IPS-NIHi7 (cell line): ENCODE measurements around the gene MAMDC4.
"Not testable (repeated sequence)": the region's sequence is repeated elsewhere in the genome, so short reads cannot be mapped to it uniquely, and the experiment has no call there.

ENCODE experiments used
- DNase-seq: peaks from one replicate; pipeline ENCODE4 v3.0.0; 2012; ENCODE audit warnings: mixed read lengths; ENCODE audit errors: extremely low spot score

Gene MAMDC4

DNA sequence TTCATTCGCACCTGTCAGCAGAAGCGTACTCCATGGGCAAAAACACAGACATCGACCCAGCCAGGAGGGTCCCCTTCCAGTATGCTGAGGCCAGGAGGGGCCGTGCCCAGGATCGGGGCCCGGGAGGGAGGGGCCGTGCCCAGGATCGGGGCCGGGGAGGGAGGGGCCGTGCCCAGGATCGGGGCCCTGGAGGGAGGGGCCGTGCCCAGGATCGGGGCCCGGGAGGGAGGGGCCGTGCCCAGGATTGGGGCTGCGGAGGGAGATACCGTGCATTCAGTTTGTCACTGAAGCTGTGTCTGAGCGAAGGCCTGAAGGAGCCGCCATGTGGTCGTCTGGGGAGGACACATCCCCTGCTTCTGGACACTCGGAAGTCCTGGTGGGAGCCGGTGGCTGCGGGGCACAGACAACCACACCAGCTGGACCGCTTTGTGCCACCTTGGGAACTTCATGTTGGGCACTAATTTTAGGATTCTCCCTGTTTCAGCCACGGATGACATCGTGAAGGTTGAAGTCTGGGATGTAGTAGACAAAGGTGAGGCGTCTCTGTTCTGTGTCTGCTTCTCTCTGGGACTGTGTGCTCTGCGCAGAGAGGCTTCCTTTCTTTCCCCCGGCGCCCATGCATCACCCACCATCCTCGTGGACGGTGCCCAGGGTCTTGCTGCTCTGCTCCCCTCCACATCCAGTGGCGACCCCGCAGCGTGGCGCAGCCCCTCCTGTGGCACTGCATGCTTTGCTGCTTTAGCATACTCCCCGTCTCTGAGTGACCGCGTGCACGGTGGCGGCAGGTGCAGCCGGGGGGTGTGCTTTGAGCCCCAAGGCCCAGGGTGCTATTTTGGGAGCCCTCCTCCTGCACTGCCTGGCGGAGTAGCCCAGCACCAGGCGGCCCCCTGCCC is 26.6 kb upstream of the MAMDC4 start:
- DNase-seq, result no peak

DNA sequence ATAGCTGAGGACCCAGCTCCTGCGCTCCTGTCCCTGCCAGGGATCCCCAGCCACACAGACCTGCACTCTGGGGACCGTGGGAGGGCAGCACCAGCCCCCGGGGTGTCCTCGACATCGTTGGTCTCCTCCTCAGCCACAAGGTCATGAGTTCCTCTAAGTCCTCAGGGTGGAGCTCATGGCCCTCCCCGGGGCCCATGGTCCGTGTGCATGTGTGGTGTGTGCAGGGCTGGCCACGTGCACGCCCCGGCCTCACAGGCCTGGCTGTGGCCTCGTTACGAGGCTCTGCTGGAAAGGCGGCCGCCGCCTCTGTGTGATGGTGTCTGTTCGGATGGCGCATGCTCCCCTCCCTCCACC is 26.0 kb upstream of the MAMDC4 start:
- no peak for DNase-seq

DNA sequence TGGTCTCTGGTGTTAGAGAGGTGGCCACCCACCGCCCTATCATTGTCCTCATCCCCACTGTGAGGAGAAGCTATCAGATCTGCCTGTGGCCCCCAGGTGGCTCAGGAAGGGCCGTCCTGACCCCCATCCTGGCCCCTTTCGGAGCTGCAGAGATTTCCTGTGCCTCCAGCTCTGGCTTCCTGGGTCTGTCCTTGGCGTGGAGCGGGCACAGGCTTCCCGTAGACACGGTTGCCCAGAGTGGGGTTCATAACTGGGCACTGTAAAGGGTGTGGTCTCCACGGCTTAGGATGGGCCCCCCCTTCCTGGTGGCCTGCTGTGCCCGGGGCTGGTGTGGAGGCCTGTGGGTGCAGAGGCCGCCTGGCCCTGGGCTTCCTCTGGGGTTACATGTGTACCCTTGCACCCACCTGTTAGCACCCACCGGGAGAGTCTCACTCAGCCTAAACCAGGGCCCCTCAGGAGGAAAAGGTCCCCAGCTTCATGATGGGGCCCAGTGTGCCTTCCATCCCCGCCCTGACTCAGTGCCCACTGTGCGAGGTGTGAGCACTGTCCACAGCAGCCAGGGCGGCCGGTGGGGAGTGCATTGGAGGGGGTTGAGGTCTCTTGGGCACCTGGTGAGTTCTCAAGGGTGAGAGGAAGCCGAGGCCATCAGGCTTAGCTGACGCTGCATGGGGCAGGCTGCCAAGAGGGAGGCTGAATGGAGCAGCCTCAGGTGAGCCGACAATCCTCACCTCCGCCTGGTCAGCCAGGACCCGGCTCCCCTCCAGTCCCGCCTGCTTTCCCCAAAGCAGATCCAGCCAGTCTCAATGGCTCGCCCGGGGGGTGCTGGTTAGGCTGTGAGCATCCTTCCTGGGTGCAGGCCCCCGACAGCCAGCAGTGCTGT is 25.2 kb upstream of the MAMDC4 start:
- no peak for DNase-seq

- no peak for DNase-seq
Measured at GRCh38 chr9:136827794-136828473, 24.2 kb upstream of the MAMDC4 start.

DNA sequence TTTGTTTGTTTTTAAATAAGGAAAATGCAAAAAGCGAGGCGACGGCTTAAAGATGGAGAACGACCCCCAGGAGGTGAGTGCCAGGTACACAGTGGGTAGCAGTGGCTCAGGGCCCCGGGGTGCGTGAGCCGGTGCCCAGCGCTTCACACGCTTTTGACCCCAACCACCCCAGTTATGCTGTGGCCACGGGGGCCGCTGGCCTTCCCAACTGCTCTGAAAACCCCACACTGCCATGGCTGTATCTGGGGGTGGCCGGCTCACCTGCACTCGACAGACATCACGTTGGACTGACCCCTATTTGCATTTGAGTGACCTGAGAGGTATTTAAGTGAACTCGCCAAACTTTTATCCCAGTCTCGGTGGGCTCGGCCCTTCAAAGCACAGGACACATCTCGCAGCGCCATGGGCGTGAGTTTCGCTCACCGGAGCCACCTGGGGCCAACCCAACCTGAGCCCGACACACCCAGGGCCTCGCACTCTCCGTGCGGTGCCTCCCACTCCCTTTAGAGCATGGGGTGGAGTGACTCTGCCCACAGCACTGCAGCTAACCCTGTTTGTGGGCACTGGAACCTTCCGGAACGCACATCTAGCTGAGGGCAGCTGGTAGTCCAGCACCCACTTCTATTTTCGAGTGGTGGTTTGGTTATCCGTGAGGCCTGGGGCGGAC is 23.5 kb upstream of the MAMDC4 start:
- no peak for DNase-seq

- no peak for DNase-seq
Measured at GRCh38 chr9:136829412-136829811, 22.7 kb upstream of the MAMDC4 start.

DNA sequence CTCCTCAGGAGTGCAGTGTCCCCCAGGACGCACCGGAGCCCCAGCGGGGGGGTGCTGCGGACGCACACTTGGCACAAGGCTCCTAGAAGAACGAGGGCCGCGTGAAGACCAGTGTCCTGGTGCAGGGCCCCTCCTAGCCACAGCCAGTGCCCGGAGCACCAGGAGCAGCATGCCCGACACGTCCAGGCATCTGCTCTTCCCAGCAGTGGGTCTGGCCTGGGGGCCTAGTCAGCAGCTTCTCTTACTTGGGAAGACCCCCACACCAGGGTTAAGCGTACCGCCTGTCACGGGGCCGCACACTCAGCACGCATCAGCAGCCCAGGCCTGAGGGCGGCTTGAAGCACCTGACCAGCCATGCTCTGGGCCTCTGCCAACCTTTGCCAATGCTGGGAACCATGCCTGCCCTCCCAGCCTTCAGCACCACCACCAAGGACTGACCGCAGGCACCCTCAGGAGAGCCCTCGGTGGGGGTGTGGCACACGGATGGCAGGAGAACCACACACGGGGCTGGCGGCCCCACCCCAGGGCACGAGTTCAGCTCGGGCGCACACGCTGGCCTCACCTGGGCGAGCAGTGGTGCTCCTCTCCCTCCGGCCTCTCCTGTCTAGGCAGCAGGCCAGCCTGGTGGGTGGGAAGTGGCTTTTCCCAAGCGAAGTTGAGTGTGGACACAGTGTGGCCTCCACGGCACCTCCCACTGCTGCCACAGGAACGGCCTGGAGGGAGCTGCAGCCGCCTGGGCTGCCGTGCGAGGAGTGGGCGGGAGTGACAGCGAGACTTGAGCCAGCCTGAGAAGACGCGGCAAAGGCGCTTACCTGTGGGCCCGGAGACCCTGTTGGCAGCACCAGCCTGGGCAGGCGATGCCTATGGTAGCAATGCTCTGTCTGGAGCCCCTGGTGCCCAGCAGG is 21.9 kb upstream of the MAMDC4 start:
- DNase-seq, result no peak

GRCh38 chr9:136831002-136831719 is 21.0 kb upstream of the MAMDC4 start:
- DNase-seq, result no peak

DNA sequence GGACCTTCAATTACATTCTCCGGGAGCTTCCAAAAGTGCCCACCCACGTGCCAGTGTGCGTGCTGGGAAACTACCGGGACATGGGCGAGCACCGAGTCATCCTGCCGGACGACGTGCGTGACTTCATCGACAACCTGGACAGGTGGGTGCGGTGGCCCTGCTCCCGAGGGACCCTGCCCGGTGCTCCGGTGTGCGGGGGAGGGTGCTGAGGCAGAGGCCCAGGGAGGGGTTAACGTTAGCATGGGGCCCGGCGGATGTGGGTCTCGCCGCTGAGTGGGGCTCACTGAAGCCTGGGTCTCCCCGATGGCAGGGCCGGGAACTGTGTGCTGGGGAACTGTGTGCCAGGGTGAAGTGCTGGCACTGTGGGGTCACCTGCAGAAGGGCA is 20.4 kb upstream of the MAMDC4 start:
- DNase-seq, result no peak

GRCh38 chr9:136832581-136832980 is 19.6 kb upstream of the MAMDC4 start:
- DNase-seq, result no peak

- not testable (repeated sequence) for DNase-seq
Measured at GRCh38 chr9:136833381-136834048, 18.6 kb upstream of the MAMDC4 start.

- DNase-seq, result no peak
Measured at GRCh38 chr9:136835162-136835931, 16.8 kb upstream of the MAMDC4 start.

- DNase-seq, result no peak
Measured at GRCh38 chr9:136835932-136836904, 15.9 kb upstream of the MAMDC4 start.

- DNase-seq, result no peak
Measured at GRCh38 chr9:136837146-136837855, 14.8 kb upstream of the MAMDC4 start.

DNA sequence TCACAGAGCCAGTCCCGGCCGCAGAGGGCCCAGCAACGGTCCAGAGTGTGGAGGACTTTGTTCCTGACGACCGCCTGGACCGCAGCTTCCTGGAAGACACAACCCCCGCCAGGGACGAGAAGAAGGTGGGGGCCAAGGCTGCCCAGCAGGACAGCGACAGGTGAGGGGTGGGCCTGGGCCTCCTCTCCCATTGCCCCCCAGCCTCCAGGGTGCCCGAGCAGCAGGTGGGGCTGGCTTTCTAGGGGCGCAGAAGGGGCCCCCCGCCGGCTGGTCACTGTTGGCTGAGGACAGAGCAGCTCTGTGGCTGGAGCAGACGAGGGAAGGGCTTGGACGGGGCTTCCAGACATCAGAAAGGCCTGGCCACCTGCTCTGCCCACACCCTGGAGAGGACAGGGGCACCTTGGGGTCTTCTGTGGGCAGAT is 14.3 kb upstream of the MAMDC4 start:
- DNase-seq, result not testable (repeated sequence)

GRCh38 chr9:136838314-136839228 is 13.6 kb upstream of the MAMDC4 start:
- no peak for DNase-seq
